ENCODE measurements around the gene PROK2. TPM values are rescaled to one million over a fixed set of nuclear protein-coding genes. Genes with fewer than 3 reads are reported as not detected.

The PROK2 gene
- total and polyA plus RNA-seq, 2 donors from 2014 or later, result 0.25 TPM; not detected in 1

DNA sequence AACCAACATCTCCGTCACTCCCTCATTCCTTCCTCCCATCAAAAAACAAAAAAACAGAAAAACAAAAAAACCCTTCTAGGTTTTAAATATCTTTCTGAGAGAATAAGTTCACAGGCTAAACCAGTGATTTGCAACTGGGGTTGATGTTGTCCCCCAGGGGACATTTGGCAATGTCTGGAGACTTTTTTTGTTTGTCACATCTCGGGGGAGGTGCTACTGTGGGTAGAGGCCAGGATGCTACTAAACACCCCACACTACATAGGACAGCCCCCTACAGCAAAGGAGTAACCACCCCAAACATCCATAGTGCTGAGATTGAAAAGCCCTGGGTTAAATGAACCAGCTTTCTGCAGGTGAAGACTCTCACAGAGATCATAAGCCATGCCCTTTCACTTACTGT lies 17.0 kb upstream of the PROK2 start:
- TF ChIP-seq, protein P1, sequence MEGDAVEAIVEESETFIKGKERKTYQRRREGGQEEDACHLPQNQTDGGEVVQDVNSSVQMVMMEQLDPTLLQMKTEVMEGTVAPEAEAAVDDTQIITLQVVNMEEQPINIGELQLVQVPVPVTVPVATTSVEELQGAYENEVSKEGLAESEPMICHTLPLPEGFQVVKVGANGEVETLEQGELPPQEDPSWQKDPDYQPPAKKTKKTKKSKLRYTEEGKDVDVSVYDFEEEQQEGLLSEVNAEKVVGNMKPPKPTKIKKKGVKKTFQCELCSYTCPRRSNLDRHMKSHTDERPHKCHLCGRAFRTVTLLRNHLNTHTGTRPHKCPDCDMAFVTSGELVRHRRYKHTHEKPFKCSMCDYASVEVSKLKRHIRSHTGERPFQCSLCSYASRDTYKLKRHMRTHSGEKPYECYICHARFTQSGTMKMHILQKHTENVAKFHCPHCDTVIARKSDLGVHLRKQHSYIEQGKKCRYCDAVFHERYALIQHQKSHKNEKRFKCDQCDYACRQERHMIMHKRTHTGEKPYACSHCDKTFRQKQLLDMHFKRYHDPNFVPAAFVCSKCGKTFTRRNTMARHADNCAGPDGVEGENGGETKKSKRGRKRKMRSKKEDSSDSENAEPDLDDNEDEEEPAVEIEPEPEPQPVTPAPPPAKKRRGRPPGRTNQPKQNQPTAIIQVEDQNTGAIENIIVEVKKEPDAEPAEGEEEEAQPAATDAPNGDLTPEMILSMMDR (IDR thresholded peaks at IDR 0.05; ENCODE audit: borderline replicate concordance, extremely low read depth, insufficient read depth), result no peak
- FAIRE-seq, result no peak

DNA sequence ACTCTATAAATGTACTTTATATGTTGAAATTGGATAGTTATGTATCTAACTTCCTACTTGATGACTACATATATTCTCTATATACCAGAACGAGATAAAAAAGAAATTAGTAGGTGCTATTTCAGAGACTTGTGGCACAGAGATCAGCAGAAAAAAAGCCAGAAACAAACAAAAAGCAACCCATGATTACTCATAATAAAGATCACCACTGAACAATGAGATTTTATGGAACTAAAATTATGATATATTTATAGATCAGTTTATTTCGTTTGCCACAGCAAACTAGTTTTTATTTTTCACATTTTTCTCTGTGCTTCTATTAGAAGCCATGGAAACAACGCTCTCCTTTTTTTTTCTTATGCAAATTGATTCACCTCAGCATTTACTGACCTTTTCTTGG lies 15.1 kb upstream of the PROK2 start:
- Histone ChIP-seq H3K27me3 (ENCODE audit: control insufficient read depth, insufficient read depth, low read length) (no peaks in the 10 kb centered on the region), H3K9me3 (ENCODE audit: control insufficient read depth in 2 of 3, insufficient read depth in 1 of 3, low read length in 3 of 3) (no peaks in the 10 kb centered on the region), H3K4me3 (ENCODE audit: low read length in 3 of 3) (no peak overlapping the region), H3K27ac (ENCODE audit: low read depth in 2 of 2, low read length in 2 of 2) (no peak overlapping the region), H3K9ac (ENCODE audit: low read length in 3 of 3) (no peak overlapping the region), H3K36me3 (ENCODE audit: control insufficient read depth in 2 of 3, insufficient read depth in 3 of 3, low read length in 3 of 3) (no peaks in the 10 kb centered on the region), H3K4me1 (ENCODE audit: control insufficient read depth in 2 of 3, insufficient read depth in 2 of 3, low read depth in 1 of 3, low read length in 3 of 3) (no peaks in the 10 kb centered on the region)
- no peak for FAIRE-seq
- intact Hi-C loops (cut with DNase I), result no loop called here
- TF ChIP-seq, protein P1 (IDR thresholded peaks at IDR 0.05; ENCODE audit: borderline replicate concordance, extremely low read depth, insufficient read depth), result no peak
- no peak for DNase-seq

More for the DNA sequence above, 17.0 kb upstream of the PROK2 start:
- Histone ChIP-seq H3K27ac (ENCODE audit: low read depth in 2 of 2, low read length in 2 of 2) (no peak overlapping the region), H3K4me1 (ENCODE audit: control insufficient read depth in 2 of 3, insufficient read depth in 2 of 3, low read depth in 1 of 3, low read length in 3 of 3) (no peaks in the 10 kb centered on the region), H3K36me3 (ENCODE audit: control insufficient read depth in 2 of 3, insufficient read depth in 3 of 3, low read length in 3 of 3) (no peaks in the 10 kb centered on the region), H3K4me3 (ENCODE audit: low read length in 3 of 3) (no peak overlapping the region), H3K27me3 (ENCODE audit: control insufficient read depth, insufficient read depth, low read length) (no peaks in the 10 kb centered on the region), H3K9me3 (ENCODE audit: control insufficient read depth in 2 of 3, insufficient read depth in 1 of 3, low read length in 3 of 3) (no peaks in the 10 kb centered on the region), H3K9ac (ENCODE audit: low read length in 3 of 3) (no peak overlapping the region)
- intact Hi-C loops (cut with DNase I), result no loop called here
- DNase-seq, result no peak

DNA sequence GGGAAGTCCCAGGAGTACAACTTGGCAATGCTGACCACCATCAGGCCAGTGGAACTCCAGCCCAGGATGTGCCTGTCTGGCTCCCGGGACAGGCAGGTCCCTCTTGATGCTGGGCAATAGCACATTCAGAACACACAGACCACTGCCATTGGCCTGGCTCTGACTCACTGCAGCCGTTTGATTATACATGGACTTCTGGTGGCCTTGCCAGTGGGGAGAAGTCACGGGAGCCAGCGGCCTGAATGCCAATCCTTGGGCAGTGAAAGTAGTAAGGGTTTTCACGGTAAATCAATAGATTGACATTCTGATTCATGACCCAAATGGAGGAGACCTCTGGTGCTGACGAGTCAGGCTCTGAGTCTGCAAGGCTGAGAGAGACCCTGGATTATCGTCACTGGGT lies 12.5 kb upstream of the PROK2 start:
- H3K4me3 ChIP-seq (ENCODE audit: low read length in 3 of 3), result no peak overlapping the region
- no peak overlapping the region for H3K27ac ChIP-seq (ENCODE audit: low read depth in 2 of 2, low read length in 2 of 2)
- H3K4me1 ChIP-seq (ENCODE audit: control insufficient read depth in 2 of 3, insufficient read depth in 2 of 3, low read depth in 1 of 3, low read length in 3 of 3), result no peaks in the 10 kb centered on the region
- no peaks in the 10 kb centered on the region for H3K9me3 ChIP-seq (ENCODE audit: control insufficient read depth in 2 of 3, insufficient read depth in 1 of 3, low read length in 3 of 3)
- intact Hi-C loops (cut with DNase I), result no loop called here
- FAIRE-seq (no peak), DNase-seq (no peak)
- no peak overlapping the region for H3K9ac ChIP-seq (ENCODE audit: low read length in 3 of 3)
- H3K27me3 ChIP-seq (ENCODE audit: control insufficient read depth, insufficient read depth, low read length), result no peaks in the 10 kb centered on the region
- TF ChIP-seq, protein P1 (IDR thresholded peaks at IDR 0.05; ENCODE audit: borderline replicate concordance, extremely low read depth, insufficient read depth), result no peak
- no peaks in the 10 kb centered on the region for H3K36me3 ChIP-seq (ENCODE audit: control insufficient read depth in 2 of 3, insufficient read depth in 3 of 3, low read length in 3 of 3)

DNA sequence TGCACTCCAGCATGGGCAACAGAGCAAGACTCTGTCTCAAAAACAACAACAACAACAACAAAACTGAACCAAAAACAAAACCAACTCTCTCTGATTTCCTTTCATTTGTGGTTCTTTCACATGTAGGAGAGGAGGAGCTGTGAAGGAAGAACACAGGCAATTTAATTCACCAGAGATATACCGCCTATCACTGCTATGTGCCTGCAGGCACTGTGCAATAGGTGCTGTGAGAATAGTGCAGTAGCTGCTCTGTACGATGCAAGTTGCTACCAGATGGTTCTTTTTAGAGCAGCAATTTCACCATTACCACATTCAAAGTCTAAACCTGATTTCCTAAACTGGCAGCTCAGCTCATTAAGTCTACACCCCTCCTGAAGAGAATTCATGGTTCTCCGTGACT lies 11.3 kb upstream of the PROK2 start:
- DNase-seq, result no peak

More for the DNA sequence above, 11.3 kb upstream of the PROK2 start:
- Histone ChIP-seq H3K27ac (ENCODE audit: low read depth in 2 of 2, low read length in 2 of 2) (no peak overlapping the region), H3K4me1 (ENCODE audit: control insufficient read depth in 2 of 3, insufficient read depth in 2 of 3, low read depth in 1 of 3, low read length in 3 of 3) (no peaks in the 10 kb centered on the region), H3K36me3 (ENCODE audit: control insufficient read depth in 2 of 3, insufficient read depth in 3 of 3, low read length in 3 of 3) (no peaks in the 10 kb centered on the region), H3K27me3 (ENCODE audit: control insufficient read depth, insufficient read depth, low read length) (no peaks in the 10 kb centered on the region), H3K9ac (ENCODE audit: low read length in 3 of 3) (no peak overlapping the region), H3K4me3 (ENCODE audit: low read length in 3 of 3) (no peak overlapping the region), H3K9me3 (ENCODE audit: control insufficient read depth in 2 of 3, insufficient read depth in 1 of 3, low read length in 3 of 3) (no peaks in the 10 kb centered on the region)
- TF ChIP-seq, protein P1 (IDR thresholded peaks at IDR 0.05; ENCODE audit: borderline replicate concordance, extremely low read depth, insufficient read depth), result no peak
- intact Hi-C loops (cut with DNase I), result no loop called here
- FAIRE-seq, result no peak

All from kidney (tissue), 14 donors.